NB4 (cell line): ENCODE results near the gene EPHA1.

Experiments used
- DNase-seq: peaks from one replicate; pipeline ENCODE4 v3.0.0; 2010; ENCODE audit warnings: low read depth
- H3K4me3 ChIP-seq: one replicate; pipeline ENCODE4 v1.5.1; 2011; ENCODE audit warnings: mild to moderate bottlenecking, low read depth, low read length, moderate library complexity
- MYC ChIP-seq: IDR thresholded peaks from 2 replicates; pipeline ENCODE4 v1.6.1; 2011; ENCODE audit warnings: low read depth, low read length
- POLR2A ChIP-seq: IDR thresholded peaks from 2 replicates; pipeline ENCODE4 v1.6.1; 2011; ENCODE audit warnings: mild to moderate bottlenecking; ENCODE audit not compliant: insufficient read length; ENCODE audit errors: extremely low read depth
- TF ChIP-seq, protein P1 (sequence below): IDR thresholded peaks from 2 replicates; pipeline ENCODE4 v1.6.1; 2011; ENCODE audit warnings: low read depth, low read length
- TF ChIP-seq, protein P2 (sequence below): IDR thresholded peaks from one replicate; pipeline ENCODE4 v1.5.1; 2012; ENCODE audit warnings: low read depth, low read length

Gene EPHA1

DNA sequence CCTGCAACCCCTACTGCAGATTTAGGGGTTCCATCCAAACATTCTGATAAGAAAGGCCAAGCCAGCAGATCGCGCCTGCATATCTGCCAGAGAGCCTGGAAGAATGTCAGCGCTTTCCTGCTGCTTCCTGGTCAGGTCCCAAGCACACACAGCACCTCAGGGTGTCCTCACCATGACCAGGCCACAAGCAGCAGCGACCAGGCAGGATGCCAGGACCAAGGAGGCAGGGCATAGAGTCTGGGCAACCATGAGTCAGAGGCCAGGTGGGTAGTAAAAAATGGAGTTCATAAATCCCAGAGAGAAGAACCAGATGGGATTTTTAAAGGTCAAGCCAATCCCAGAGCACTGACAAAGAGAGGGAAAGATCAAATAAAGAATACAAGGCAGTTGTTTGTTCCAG is 40.7 kb downstream of the EPHA1 start:
- TF ChIP-seq POLR2A, result no peak
- TF ChIP-seq, protein P1, sequence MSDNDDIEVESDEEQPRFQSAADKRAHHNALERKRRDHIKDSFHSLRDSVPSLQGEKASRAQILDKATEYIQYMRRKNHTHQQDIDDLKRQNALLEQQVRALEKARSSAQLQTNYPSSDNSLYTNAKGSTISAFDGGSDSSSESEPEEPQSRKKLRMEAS, result no peak
- no peak for TF ChIP-seq MYC
- TF ChIP-seq, protein P2, sequence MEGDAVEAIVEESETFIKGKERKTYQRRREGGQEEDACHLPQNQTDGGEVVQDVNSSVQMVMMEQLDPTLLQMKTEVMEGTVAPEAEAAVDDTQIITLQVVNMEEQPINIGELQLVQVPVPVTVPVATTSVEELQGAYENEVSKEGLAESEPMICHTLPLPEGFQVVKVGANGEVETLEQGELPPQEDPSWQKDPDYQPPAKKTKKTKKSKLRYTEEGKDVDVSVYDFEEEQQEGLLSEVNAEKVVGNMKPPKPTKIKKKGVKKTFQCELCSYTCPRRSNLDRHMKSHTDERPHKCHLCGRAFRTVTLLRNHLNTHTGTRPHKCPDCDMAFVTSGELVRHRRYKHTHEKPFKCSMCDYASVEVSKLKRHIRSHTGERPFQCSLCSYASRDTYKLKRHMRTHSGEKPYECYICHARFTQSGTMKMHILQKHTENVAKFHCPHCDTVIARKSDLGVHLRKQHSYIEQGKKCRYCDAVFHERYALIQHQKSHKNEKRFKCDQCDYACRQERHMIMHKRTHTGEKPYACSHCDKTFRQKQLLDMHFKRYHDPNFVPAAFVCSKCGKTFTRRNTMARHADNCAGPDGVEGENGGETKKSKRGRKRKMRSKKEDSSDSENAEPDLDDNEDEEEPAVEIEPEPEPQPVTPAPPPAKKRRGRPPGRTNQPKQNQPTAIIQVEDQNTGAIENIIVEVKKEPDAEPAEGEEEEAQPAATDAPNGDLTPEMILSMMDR, result no peak
- DNase-seq, result no peak

DNA sequence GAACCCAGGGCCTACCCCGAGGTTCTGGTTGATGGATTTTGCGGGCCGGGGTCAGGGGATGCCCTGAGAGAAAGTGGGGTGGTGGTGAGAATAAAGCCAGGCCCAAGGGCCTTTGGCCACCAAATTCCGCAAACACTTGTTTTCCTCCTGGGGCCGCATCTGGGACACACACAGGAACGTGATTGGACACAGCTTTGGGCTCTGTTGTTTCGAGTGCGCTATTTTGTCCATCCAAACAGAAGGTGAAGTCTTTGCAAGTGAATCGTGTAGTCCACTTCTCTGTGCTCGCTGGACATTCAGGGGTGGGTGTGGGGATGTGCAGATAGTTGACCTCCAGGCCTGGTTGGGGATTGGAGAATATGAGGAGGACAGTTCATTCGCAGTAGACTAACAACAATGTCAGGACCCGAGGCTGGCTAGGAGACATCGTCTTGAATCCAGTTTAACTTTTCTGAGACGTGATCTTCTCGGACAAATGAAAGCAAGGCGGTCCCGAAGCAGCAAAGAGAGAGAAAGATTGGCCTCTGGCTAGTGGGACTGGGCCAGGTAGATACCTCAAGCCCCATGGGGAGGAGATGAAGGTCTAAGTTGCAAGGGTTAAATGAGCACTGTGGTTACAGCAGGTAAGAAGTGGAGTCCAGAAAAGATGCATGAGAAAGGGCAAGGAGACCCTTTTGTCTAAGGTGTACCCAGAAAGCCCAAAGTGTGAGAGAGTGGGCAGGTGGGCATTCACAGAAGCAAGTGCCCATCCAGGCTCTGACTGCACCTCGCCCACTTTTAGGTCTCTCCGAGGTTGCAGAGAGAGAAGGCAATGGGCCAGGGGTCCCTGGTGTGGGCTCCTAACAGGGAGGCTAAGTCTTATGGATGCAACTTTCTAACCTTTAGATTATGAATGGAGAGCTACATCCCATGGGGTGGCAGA is 45.4 kb downstream of the EPHA1 start:
- TF ChIP-seq, protein P1, result no peak
- TF ChIP-seq, protein P2, result no peak
- TF ChIP-seq POLR2A (no peak), MYC (no peak)
- no peak for DNase-seq
- no peak overlapping the region for H3K4me3 ChIP-seq

More for the DNA sequence above, 40.7 kb downstream of the EPHA1 start:
- no peak overlapping the region for H3K4me3 ChIP-seq

DNA sequence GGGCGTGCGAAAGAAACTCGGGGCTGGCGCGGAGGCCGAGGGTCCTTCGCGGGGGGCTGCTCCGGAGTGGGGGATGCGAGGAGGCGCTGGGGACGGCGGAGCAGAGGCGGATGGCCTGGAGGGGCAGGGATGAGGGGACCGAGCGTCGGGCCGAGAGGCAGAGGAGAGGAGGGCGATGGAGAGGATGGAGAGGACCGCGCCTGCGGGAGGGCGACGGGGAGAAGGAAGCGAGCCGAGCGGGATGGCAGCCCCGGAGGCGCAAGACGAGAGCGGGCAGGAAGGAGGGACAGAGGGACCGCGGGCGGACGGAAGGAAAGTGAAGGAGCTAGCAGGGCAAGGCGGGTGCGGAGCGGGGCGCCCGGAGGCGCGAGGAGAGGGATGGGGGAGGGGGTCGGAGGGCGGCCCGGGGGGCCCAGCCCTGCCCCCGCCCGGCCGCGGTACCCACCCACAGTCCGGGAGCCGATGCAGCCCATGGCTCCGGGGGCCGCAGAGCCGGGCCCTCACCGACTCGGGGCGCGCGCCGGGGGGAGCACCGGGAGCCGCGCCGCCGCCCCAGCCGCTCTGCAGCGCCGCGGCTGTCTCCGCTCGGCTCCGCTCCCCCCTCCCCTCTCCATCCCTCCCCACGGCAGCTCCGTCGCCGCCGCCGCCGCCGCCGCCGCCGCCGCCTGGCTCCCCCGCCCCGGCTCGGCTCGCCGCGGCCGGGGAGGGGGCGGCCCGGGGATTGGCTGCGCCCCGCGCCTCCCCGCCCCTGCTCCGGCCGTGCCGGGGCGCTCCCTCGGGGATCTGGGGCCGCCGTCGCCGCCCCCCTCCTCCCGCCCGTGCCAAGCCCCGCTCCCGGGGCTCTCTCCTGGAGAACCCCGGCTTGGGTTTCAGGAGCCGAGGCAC is 46.3 kb downstream of the EPHA1 start, which contains the start of gene FAM131B:
FAM131B (minus strand) TSS at position 583 of the 885 bp plus-strand sequence; CDS start at position 473, 110 bp downstream.
- H3K4me3 ChIP-seq, result no peak within 1 kb of the TSS
- TF ChIP-seq, protein P2, result no peak
- TF ChIP-seq, protein P1, result no peak
- TF ChIP-seq POLR2A, result no peak
- TF ChIP-seq MYC, result no peak
- DNase-seq, result peak; percentile 54

DNA sequence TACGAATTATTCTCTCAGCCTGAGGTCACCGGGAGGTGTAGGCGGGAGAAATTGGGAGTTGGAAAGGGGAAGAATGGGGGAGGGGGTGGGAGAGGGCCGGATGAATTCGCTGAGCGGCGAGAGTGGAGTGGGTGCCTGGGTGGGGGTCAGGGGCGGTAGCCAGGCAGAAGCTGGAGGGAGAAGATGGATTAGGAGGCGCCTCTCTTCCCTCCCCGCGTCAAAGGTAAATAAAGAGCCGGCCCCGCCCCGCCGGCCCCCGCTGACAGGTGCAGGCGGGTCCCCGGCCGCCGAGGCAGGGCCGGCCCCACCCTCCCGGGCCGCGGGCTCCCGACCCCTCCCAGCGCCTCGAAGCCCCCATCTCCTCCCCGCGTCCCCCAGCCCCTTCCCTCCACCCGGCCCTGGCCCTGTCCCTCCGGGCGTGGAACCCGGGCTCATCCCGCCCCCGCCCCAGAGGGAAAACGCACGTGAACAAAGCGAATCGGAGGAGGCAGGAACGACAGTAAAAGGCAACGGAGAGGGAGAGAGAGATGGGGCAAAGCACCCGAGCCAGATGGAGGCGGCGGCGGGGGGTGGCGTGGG is 47.0 kb downstream of the EPHA1 start:
- no peak for DNase-seq
- TF ChIP-seq, protein P1, result no peak
- TF ChIP-seq, protein P2, result no peak
- TF ChIP-seq MYC (no peak), POLR2A (no peak)
- no peak overlapping the region for H3K4me3 ChIP-seq
